ENCODE results near the gene MR1. TPM values are rescaled to one million over a fixed set of nuclear protein-coding genes. Genes with fewer than 3 reads are reported as not detected.

The MR1 gene
- total RNA-seq, 2 experiments from 2014 or later: 15.7 to 16.7 TPM

GRCh38 chr1:181108304-181108867 lies 74.6 kb downstream of the MR1 start:
- TF ChIP-seq, protein P1, sequence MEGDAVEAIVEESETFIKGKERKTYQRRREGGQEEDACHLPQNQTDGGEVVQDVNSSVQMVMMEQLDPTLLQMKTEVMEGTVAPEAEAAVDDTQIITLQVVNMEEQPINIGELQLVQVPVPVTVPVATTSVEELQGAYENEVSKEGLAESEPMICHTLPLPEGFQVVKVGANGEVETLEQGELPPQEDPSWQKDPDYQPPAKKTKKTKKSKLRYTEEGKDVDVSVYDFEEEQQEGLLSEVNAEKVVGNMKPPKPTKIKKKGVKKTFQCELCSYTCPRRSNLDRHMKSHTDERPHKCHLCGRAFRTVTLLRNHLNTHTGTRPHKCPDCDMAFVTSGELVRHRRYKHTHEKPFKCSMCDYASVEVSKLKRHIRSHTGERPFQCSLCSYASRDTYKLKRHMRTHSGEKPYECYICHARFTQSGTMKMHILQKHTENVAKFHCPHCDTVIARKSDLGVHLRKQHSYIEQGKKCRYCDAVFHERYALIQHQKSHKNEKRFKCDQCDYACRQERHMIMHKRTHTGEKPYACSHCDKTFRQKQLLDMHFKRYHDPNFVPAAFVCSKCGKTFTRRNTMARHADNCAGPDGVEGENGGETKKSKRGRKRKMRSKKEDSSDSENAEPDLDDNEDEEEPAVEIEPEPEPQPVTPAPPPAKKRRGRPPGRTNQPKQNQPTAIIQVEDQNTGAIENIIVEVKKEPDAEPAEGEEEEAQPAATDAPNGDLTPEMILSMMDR (IDR thresholded peaks at IDR 0.05): no peak
- ATAC-seq (no peak), DNase-seq (no peak)
- Mint-ChIP-seq H3K27me3 (peaks cover 15% of the 10 kb centered on the region), H3K9me3 (no peaks in the 10 kb centered on the region), H3K27ac (no peak overlapping the region), H3K36me3 (ENCODE audit: low read depth) (no peaks in the 10 kb centered on the region), H3K4me1 (ENCODE audit: low read depth) (peaks cover 30% of the 10 kb centered on the region), H3K4me3 (no peak overlapping the region)
- ChIA-PET CTCF (interaction anchor here (1.2 to 7.0 kb wide), 2 partner anchors 28 to 32 kb away, joined by 3 to 58 read pairs; no protein-coding TSS in a partner anchor), POLR2A (interaction anchor here (0.6 to 15.6 kb wide), 6 partner anchors 8 to 50 kb away, joined by 3 to 209 read pairs (median 8); partner anchors contain the start of gene IER5)
- intact Hi-C loops (cut with micrococcal nuclease): no loop called here

- CTCF ChIA-PET: interaction anchor here (2.6 kb wide), 1 partner anchor 32 kb away, joined by 9 read pairs; no protein-coding TSS in a partner anchor
- POLR2A ChIA-PET: interaction anchor here (1.6 to 15.6 kb wide), 2 partner anchors 10 to 21 kb away, joined by 4 to 209 read pairs; partner anchors contain the start of gene IER5
- H3K4me3 Mint-ChIP-seq: no peak overlapping the region
Observed at GRCh38 chr1:181110013-181110412, 76.2 kb downstream of the MR1 start.

More at GRCh38 chr1:181110013-181110412, 76.2 kb downstream of the MR1 start:
- intact Hi-C loops (cut with micrococcal nuclease): no loop called here
- H3K9me3 Mint-ChIP-seq: no peaks in the 10 kb centered on the region
- TF ChIP-seq, protein P1 (IDR thresholded peaks at IDR 0.05): no peak
- DNase-seq (no peak), ATAC-seq (no peak)
- H3K27me3 Mint-ChIP-seq: peaks cover 15% of the 10 kb centered on the region
- H3K27ac Mint-ChIP-seq: no peak overlapping the region
- H3K36me3 Mint-ChIP-seq (ENCODE audit: low read depth): no peaks in the 10 kb centered on the region
- peaks cover 16% of the 10 kb centered on the region for H3K4me1 Mint-ChIP-seq (ENCODE audit: low read depth)

Other genes starting within 250 kb of the MR1 start
- gene KIAA1614, start 121.1 kb upstream of the MR1 start, total RNA-seq: under 1 TPM in 1 of 2 experiments, not detected in 1; 0.18 TPM
- gene STX6, start 11.1 kb upstream of the MR1 start, total RNA-seq: 10 to 100 TPM; 23.1 to 24.7 TPM
- 10 to 100 TPM; 39.8 to 41.3 TPM for gene IER5, start 54.7 kb downstream of the MR1 start, total RNA-seq

Measured in activated CD8-positive, alpha-beta T cell treated with anti-CD3 and anti-CD28 coated beads for 36 hours (primary cell).